MM.1S (cell line): ENCODE measurements around the gene CEP70.

Source experiments
- DNase-seq: peaks from one replicate; pipeline ENCODE4 v3.0.0-alpha.2; 2015
- H2AFZ ChIP-seq: fragments of 300-600 bp; sonication (generic); 2 replicates; pipeline ENCODE4 v1.6.0; 2016; ENCODE audit warnings: antibody characterized with exemption, low read length
- H3F3A ChIP-seq: fragments of 300-600 bp; sonication (generic); 2 replicates; pipeline ENCODE4 v1.6.1; 2016; ENCODE audit warnings: mild to moderate bottlenecking, antibody characterized with exemption, low read length, moderate library complexity, mixed read lengths; ENCODE audit not compliant: insufficient read depth
- H3K27ac ChIP-seq: fragments of 300-600 bp; sonication (generic); 2 replicates; pipeline ENCODE4 v1.5.1; 2016; ENCODE audit warnings: mild to moderate bottlenecking, low read length
- H3K27me3 ChIP-seq: fragments of 300-600 bp; sonication (generic); replicated peaks from 2 replicates; pipeline ENCODE4 v1.6.0; 2016; ENCODE audit warnings: low read length; ENCODE audit not compliant: insufficient read depth
- H3K36me3 ChIP-seq: fragments of 300-600 bp; sonication (generic); replicated peaks from 2 replicates; pipeline ENCODE4 v1.6.1; 2016; ENCODE audit warnings: mild to moderate bottlenecking, low read length, mixed read lengths; ENCODE audit not compliant: insufficient read depth
- H3K4me1 ChIP-seq: fragments of 300-600 bp; sonication (generic); 2 replicates; pipeline ENCODE4 v1.6.1; 2016; ENCODE audit warnings: low read length, mixed read lengths
- H3K4me2 ChIP-seq: fragments of 300-600 bp; sonication (generic); 2 replicates; pipeline ENCODE4 v1.6.0; 2016; ENCODE audit warnings: low read depth, low read length
- H3K4me3 ChIP-seq: fragments of 300-600 bp; sonication (generic); 2 replicates; pipeline ENCODE4 v1.5.1; 2016; ENCODE audit warnings: low read length, mixed read lengths
- H3K79me2 ChIP-seq: fragments of 300-600 bp; sonication (generic); 2 replicates; pipeline ENCODE4 v1.6.1; 2016; ENCODE audit warnings: mixed run types, low read length, mixed read lengths
- H3K9ac ChIP-seq: fragments of 300-600 bp; sonication (generic); 2 replicates; pipeline ENCODE4 v1.6.1; 2016; ENCODE audit warnings: low read length, mixed read lengths
- H3K9me2 ChIP-seq: fragments of 300-600 bp; sonication (generic); replicated peaks from 2 replicates; pipeline ENCODE4 v1.6.1; 2016; ENCODE audit warnings: mild to moderate bottlenecking, low read length, mixed read lengths; ENCODE audit not compliant: insufficient read depth
- H3K9me3 ChIP-seq: fragments of 300-600 bp; sonication (generic); replicated peaks from 2 replicates; pipeline ENCODE4 v1.6.1; 2016; ENCODE audit warnings: mild to moderate bottlenecking, low read length, mixed read lengths; ENCODE audit not compliant: insufficient read depth
- H4K20me1 ChIP-seq: fragments of 300-600 bp; sonication (generic); 2 replicates; pipeline ENCODE4 v1.6.1; 2016; ENCODE audit warnings: mild to moderate bottlenecking, low read length, moderate library complexity, mixed read lengths; ENCODE audit not compliant: insufficient read depth
- CTCF ChIP-seq: fragments of 300-600 bp; sonication (generic); IDR thresholded peaks from 2 replicates; pipeline ENCODE4 v1.5.1; 2016; ENCODE audit warnings: antibody characterized with exemption, low read length, mixed read lengths
- EZH2 ChIP-seq: fragments of 300-600 bp; sonication (generic); optimal IDR thresholded peaks from 2 replicates; pipeline ENCODE3; 2017; ENCODE audit warnings: low read depth, mild to moderate bottlenecking, antibody characterized with exemption, low read length, mixed read lengths
- EZH2phosphoT487 ChIP-seq: fragments of 300-600 bp; sonication (generic); IDR thresholded peaks from 2 replicates; pipeline ENCODE4 v1.6.1; 2018; ENCODE audit warnings: antibody characterized with exemption, low read length

The CEP70 gene

GRCh38 chr3:138450704-138451424 is 143.2 kb downstream of the CEP70 start:
- Histone ChIP-seq H3F3A (no peaks in the 10 kb centered on the region), H3K4me3 (no peak overlapping the region), H3K27me3 (no peaks in the 10 kb centered on the region), H3K9me2 (no peaks in the 10 kb centered on the region), H3K79me2 (no peaks in the 10 kb centered on the region), H2AFZ (no peak overlapping the region), H4K20me1 (no peaks in the 10 kb centered on the region), H3K4me1 (no peaks in the 10 kb centered on the region), H3K9me3 (no peaks in the 10 kb centered on the region), H3K36me3 (no peaks in the 10 kb centered on the region), H3K27ac (no peak overlapping the region), H3K4me2 (no peak overlapping the region), H3K9ac (no peak overlapping the region)
- no peak for DNase-seq
- no peak for TF ChIP-seq CTCF
- no peak for TF ChIP-seq EZH2phosphoT487
- no peak for TF ChIP-seq EZH2

- no peaks in the 10 kb centered on the region for H3K79me2 ChIP-seq
- H4K20me1 ChIP-seq, result no peaks in the 10 kb centered on the region
- no peaks in the 10 kb centered on the region for H3F3A ChIP-seq
- no peak overlapping the region for H3K4me3 ChIP-seq
- no peaks in the 10 kb centered on the region for H3K9me2 ChIP-seq
- H3K9ac ChIP-seq, result no peak overlapping the region
- no peaks in the 10 kb centered on the region for H3K9me3 ChIP-seq
- TF ChIP-seq EZH2 (no peak), CTCF (no peak), EZH2phosphoT487 (no peak)
- H3K27me3 ChIP-seq, result no peaks in the 10 kb centered on the region
- no peaks in the 10 kb centered on the region for H3K36me3 ChIP-seq
- DNase-seq, result no peak
- H3K27ac ChIP-seq, result no peak overlapping the region
- H3K4me1 ChIP-seq, result no peaks in the 10 kb centered on the region
- no peak overlapping the region for H3K4me2 ChIP-seq
- no peak overlapping the region for H2AFZ ChIP-seq
These were observed 143.9 kb downstream of the CEP70 start for GRCh38 chr3:138450181-138450580.

GRCh38 chr3:138449490-138449889 is 144.6 kb downstream of the CEP70 start:
- H3K4me3 ChIP-seq, result no peak overlapping the region
- no peak for DNase-seq
- H2AFZ ChIP-seq, result no peak overlapping the region
- H3K27ac ChIP-seq, result no peak overlapping the region
- no peaks in the 10 kb centered on the region for H3K9me3 ChIP-seq
- H3K4me1 ChIP-seq, result no peaks in the 10 kb centered on the region
- H3K9ac ChIP-seq, result no peak overlapping the region
- H4K20me1 ChIP-seq, result no peaks in the 10 kb centered on the region
- no peak overlapping the region for H3K4me2 ChIP-seq
- no peaks in the 10 kb centered on the region for H3K36me3 ChIP-seq
- no peaks in the 10 kb centered on the region for H3K27me3 ChIP-seq
- no peaks in the 10 kb centered on the region for H3K79me2 ChIP-seq
- no peak for TF ChIP-seq EZH2
- no peak for TF ChIP-seq EZH2phosphoT487
- TF ChIP-seq CTCF, result no peak
- H3F3A ChIP-seq, result no peaks in the 10 kb centered on the region
- no peaks in the 10 kb centered on the region for H3K9me2 ChIP-seq
